22Rv1 (cell line): ENCODE data around the gene SCEL.

Experiments
- H3K27ac ChIP-seq: fragments of 450-650 bp; 2 replicates; pipeline ENCODE4 v1.5.1; 2017
- ZFX ChIP-seq: fragments of 450-650 bp; IDR thresholded peaks from 2 replicates; pipeline ENCODE4 v1.6.1; 2017; ENCODE audit warnings: antibody characterized with exemption, borderline replicate concordance
- TF ChIP-seq, protein P1 (sequence below): fragments of 450-650 bp; IDR thresholded peaks from 2 replicates; pipeline ENCODE4 v1.5.1; 2017; ENCODE audit warnings: mild to moderate bottlenecking

The SCEL gene

DNA sequence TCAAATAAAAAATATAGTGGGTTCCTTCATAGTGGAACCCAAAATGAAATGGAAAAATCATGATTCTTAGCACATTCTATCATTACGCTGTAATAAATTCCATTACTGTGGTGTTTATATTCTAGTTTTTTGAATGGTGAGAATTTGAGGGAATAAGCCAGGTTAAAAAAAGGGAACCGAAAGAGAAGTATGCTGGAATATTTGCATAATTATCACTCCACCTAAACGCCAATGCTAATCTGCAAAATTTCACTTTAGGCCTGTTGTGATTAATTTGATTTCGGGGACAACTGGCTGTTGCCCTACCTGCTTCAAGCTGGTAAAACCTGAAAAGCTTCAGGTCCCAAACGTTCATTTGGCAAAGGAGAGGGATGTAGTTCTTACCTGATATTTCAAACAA, 32.1 kb upstream of the SCEL start:
- no peak overlapping the region for H3K27ac ChIP-seq
- TF ChIP-seq, protein P1, sequence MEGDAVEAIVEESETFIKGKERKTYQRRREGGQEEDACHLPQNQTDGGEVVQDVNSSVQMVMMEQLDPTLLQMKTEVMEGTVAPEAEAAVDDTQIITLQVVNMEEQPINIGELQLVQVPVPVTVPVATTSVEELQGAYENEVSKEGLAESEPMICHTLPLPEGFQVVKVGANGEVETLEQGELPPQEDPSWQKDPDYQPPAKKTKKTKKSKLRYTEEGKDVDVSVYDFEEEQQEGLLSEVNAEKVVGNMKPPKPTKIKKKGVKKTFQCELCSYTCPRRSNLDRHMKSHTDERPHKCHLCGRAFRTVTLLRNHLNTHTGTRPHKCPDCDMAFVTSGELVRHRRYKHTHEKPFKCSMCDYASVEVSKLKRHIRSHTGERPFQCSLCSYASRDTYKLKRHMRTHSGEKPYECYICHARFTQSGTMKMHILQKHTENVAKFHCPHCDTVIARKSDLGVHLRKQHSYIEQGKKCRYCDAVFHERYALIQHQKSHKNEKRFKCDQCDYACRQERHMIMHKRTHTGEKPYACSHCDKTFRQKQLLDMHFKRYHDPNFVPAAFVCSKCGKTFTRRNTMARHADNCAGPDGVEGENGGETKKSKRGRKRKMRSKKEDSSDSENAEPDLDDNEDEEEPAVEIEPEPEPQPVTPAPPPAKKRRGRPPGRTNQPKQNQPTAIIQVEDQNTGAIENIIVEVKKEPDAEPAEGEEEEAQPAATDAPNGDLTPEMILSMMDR = no peak
- no peak for TF ChIP-seq ZFX

DNA sequence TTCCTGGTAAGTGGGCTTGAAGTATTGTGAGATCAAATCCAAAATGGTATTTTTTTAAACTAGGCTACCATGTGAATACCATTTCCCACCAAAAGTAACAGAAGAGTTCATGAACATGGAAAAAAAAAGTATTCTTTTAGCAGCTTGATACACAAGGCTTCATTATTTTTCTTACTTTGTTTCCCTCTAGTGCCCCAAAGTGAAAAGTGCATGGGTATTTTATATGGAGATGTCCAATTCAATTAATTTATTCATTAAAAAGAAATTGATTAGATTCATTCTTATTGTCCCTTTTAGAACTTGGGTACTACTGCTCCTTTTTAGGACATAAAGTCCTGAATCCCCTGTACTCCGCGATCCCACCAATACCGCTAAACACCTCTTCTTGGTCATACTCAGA, 28.6 kb upstream of the SCEL start:
- no peak overlapping the region for H3K27ac ChIP-seq
- TF ChIP-seq, protein P1 = peak; percentile 30
- no peak for TF ChIP-seq ZFX

DNA sequence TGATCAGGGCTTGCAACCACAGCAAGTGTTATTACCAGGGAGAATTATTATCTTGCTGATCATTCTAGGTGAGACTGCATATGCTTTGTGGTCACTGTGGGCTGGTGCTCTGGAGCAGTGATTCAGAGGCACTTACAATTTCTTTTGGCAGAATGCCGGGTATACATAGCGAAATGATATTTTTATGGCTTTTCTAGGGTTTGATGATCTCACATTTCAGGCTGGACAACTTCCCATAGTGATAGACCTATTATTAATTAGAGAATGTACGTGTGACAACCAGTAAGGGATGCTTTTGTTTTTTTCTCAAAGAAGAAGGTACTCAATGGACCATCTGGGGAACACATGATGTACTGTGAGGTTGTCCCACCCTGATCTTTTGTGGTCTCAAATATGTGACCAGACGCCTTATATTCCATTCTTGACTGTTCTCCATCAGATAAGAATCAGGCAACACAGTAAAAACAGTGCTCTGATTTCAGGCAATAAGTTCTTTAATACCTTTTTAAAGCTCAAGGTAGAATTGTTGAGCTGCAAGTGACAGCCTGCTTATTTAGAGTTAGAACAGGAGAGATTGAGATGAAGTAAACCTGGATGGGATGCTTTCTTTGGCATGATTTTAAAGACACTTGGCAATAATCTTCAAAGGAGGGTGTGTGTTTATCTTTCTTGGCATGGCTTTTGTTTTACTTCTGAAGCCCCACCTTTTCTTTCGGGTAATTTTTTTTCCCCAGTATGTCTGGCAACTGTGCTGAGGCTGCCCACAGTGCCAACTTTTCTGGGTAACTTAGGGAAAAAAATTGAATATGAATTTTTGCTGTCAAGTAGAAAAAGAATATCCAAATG, 27.4 kb upstream of the SCEL start:
- TF ChIP-seq ZFX = no peak
- TF ChIP-seq, protein P1 = no peak
- H3K27ac ChIP-seq = no peak overlapping the region

DNA sequence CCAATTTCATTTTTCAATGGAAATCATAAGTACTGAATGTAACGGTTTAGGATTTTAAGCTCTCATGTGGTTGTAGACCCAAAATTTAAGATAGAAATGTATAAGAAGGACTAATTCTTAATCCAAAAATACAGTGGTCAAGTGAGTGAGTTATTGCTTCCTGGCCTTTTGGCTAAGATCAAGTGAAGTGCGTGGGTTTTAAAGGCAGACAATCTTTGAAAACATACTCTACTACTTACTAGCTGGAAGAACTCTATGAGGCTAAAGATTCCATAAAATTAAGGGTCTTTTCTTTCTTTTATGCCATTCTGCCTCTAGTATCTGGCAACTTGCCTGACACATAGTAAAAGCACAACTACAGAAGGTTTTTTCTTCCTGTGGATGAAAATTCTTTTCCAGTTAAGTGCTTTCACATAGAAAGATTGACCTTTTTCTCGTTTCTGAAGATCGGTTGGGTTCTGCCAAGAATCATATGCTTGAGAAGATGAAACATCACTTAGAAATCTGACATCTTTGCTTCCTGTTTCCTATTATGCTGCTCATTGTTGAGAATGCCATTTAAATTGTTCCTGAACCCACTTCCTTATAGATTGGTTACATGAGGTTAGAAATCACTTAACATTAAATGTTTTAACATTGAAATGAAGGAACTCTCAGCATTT, 26.4 kb upstream of the SCEL start:
- no peak overlapping the region for H3K27ac ChIP-seq
- TF ChIP-seq ZFX = no peak
- TF ChIP-seq, protein P1 = no peak

- TF ChIP-seq ZFX = no peak
- TF ChIP-seq, protein P1 = no peak
- H3K27ac ChIP-seq = no peak overlapping the region
These were observed 25.4 kb upstream of the SCEL start for GRCh38 chr13:77510156-77510555.

DNA sequence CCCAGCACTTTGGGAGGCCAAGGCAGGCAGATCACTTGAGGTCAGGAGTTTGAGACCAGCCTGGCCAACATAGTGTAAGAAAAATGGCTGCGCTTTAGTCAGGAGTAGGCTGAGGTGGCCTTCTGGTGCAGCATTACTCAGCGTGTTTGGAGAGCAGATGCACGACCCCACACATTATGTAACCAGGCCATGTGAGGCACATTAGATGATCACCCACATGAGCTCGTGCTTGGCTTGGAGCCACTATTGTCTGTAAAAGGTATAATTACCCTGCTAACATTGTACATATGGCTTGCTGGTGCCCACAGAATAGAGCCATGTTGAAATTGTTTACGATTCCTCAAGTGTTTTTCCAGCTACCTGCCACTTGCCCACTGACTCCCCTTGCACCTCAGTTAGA, 24.0 kb upstream of the SCEL start:
- no peak overlapping the region for H3K27ac ChIP-seq
- TF ChIP-seq, protein P1 = no peak
- no peak for TF ChIP-seq ZFX

DNA sequence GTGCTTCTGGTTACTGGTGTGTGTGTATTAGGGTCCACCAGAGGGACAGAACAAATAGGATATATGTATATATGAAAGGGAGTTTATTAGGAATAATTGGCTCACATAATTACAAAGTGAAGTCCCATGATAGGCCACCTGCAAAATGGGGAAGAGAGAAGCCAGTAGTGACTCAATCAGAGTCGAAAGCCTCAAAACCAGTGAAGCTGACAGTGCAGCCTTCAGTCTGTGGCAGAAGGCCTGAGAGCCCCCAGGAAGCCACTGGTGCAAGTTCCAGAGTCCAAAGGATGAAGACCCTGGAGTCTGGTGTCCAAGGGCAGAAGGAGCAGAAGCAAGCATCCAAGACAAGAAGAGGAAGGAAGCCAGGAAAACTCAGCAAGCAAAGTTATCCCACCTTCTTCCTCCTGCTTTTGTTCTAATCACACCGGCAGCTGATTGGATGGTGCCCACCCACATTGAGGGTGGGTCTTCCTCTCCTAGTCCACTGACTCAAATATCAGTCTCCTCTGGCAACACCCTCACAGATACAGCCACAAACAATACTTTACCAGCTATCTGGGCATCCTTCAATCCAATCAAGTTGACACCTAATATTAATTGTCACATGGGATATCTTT, 21.7 kb upstream of the SCEL start:
- no peak for TF ChIP-seq ZFX
- TF ChIP-seq, protein P1 = no peak
- H3K27ac ChIP-seq = no peak overlapping the region
